ENCODE data around the gene TPST2.

TPST2 gene

GRCh38 chr22:26631282-26631681, 41.4 kb upstream of the TPST2 start:
- no peak for DNase-seq
- H3K27ac ChIP-seq, result no peak overlapping the region
- peaks cover 0 to 18% of the 10 kb centered on the region in 2 donors for H3K27me3 ChIP-seq
- no peak for TF ChIP-seq CTCF (IDR thresholded peaks at IDR 0.05)
- H3K36me3 ChIP-seq, result no peaks in the 10 kb centered on the region
- intact Hi-C loops (cut with DNase I; ENCODE audit: low total_unique reads), result no loop called here
- no peak overlapping the region for H3K4me3 ChIP-seq
- H3K4me1 ChIP-seq, result no peaks in the 10 kb centered on the region
- H3K9me3 ChIP-seq, result no peaks in the 10 kb centered on the region

- Histone ChIP-seq H3K9me3 (no peaks in the 10 kb centered on the region), H3K4me3 (no peak overlapping the region), H3K36me3 (no peaks in the 10 kb centered on the region), H3K27me3 (peaks cover 0 to 12% of the 10 kb centered on the region in 2 donors), H3K4me1 (no peaks in the 10 kb centered on the region), H3K27ac (no peak overlapping the region)
- no peak for DNase-seq
- TF ChIP-seq CTCF (IDR thresholded peaks at IDR 0.05), result no peak
- intact Hi-C loops (cut with DNase I; ENCODE audit: low total_unique reads), result no loop called here
Measured at GRCh38 chr22:26629988-26630761, 40.2 kb upstream of the TPST2 start.

- no peaks in the 10 kb centered on the region for H3K4me1 ChIP-seq
- H3K27ac ChIP-seq, result no peak overlapping the region
- no peaks in the 10 kb centered on the region for H3K9me3 ChIP-seq
- peaks cover 0 to 18% of the 10 kb centered on the region in 2 donors for H3K27me3 ChIP-seq
- no peak for TF ChIP-seq CTCF (IDR thresholded peaks at IDR 0.05)
- intact Hi-C loops (cut with DNase I; ENCODE audit: low total_unique reads), result no loop called here
- no peak overlapping the region for H3K4me3 ChIP-seq
- no peak for DNase-seq
- H3K36me3 ChIP-seq, result no peaks in the 10 kb centered on the region
Measured at GRCh38 chr22:26624803-26625202, 34.9 kb upstream of the TPST2 start.

GRCh38 chr22:26623984-26624383, 34.1 kb upstream of the TPST2 start:
- intact Hi-C loops (cut with DNase I; ENCODE audit: low total_unique reads), result no loop called here
- Histone ChIP-seq H3K4me3 (no peak overlapping the region), H3K27me3 (peaks cover 0 to 22% of the 10 kb centered on the region in 2 donors), H3K27ac (no peak overlapping the region), H3K4me1 (no peaks in the 10 kb centered on the region), H3K36me3 (no peaks in the 10 kb centered on the region), H3K9me3 (no peaks in the 10 kb centered on the region)
- no peak for TF ChIP-seq CTCF (IDR thresholded peaks at IDR 0.05)
- DNase-seq, result no peak

GRCh38 chr22:26621663-26622062, 31.7 kb upstream of the TPST2 start, which contains the start of gene CRYBA4:
Gene CRYBA4 (plus strand): TSS chr22:26621963. CDS start chr22:26622597, 634 bp downstream.
- Histone ChIP-seq H3K4me3 (no peak within 1 kb of the TSS), H3K9me3 (no peaks in the 10 kb centered on the region), H3K27me3 (peaks cover 0 to 31% of the 10 kb centered on the region in 2 donors), H3K36me3 (no peaks in the 10 kb centered on the region), H3K4me1 (no peaks in the 10 kb centered on the region), H3K27ac (no peak within 1 kb of the TSS)
- intact Hi-C loops (cut with DNase I; ENCODE audit: low total_unique reads), result no loop called here
- no peak for DNase-seq
- TF ChIP-seq CTCF (IDR thresholded peaks at IDR 0.05), result no peak

All from tibial artery (tissue), 4 donors.